A673 (cell line): ENCODE measurements around the gene AGAP1. TPM values are rescaled to one million over a fixed set of nuclear protein-coding genes. Genes with fewer than 3 reads are reported as not detected.
"Not testable (repeated sequence)": the region's sequence is repeated elsewhere in the genome, so short reads cannot be mapped to it uniquely, and the experiment has no call there.

Experiments
- BruUV-seq: library from RNA; stranded (reverse); fragments of 400-500 nt; replicated peaks from 2 replicates; lab custom pipeline; 2021; lab: Mats Ljungman, UMichigan
- CTCF ChIA-PET: fragments of 300-600 bp; sonication (Branson Sonifier 250); formaldehyde crosslinking; loops from one replicate; lab custom pipeline; 2022; ENCODE audit warnings: antibody characterized with exemption; lab: Charles Lee
- POLR2A ChIA-PET: fragments of 300-600 bp; sonication (Branson Sonifier 250); formaldehyde crosslinking; loops from one replicate; lab custom pipeline; 2022; ENCODE audit warnings: antibody characterized with exemption; ENCODE audit not compliant: low non-redundant PET; lab: Charles Lee
- DNase-seq: peaks from one replicate; pipeline ENCODE4 v3.0.0-alpha.2; 2015; ENCODE audit warnings: low spot score
- H3K27ac ChIP-seq: fragments of 200-600 bp; sonication (generic); 2 replicates; pipeline ENCODE4 v1.5.1; 2016; ENCODE audit warnings: mixed run types, low read depth, mild to moderate bottlenecking, mixed read lengths, antibody characterized with exemption, low read length; ENCODE audit not compliant: poor library complexity, severe bottlenecking
- H3K27me3 ChIP-seq: fragments of 200-600 bp; sonication (generic); replicated peaks from 2 replicates; pipeline ENCODE4 v1.6.1; 2017; ENCODE audit warnings: mixed run types, low read depth, mild to moderate bottlenecking, mixed read lengths, antibody characterized with exemption, low read length; ENCODE audit not compliant: insufficient read depth, poor library complexity
- H3K36me3 ChIP-seq: fragments of 200-600 bp; sonication (generic); 2 replicates; pipeline ENCODE4 v1.6.1; 2016; ENCODE audit warnings: mixed run types, mild to moderate bottlenecking, mixed read lengths, antibody characterized with exemption, low read length; ENCODE audit not compliant: insufficient read depth, poor library complexity, severe bottlenecking
- H3K4me1 ChIP-seq: fragments of 200-600 bp; sonication (generic); 2 replicates; pipeline ENCODE4 v1.6.1; 2017; ENCODE audit warnings: mixed run types, mild to moderate bottlenecking, mixed read lengths, antibody characterized with exemption, low read length; ENCODE audit not compliant: insufficient read depth, poor library complexity, severe bottlenecking
- H3K4me3 ChIP-seq: fragments of 200-600 bp; sonication (generic); 2 replicates; pipeline ENCODE4 v1.5.1; 2016; ENCODE audit warnings: low read depth, mixed run types, mild to moderate bottlenecking, mixed read lengths, low read length; ENCODE audit not compliant: poor library complexity, severe bottlenecking
- H3K9me3 ChIP-seq: fragments of 200-600 bp; sonication (generic); 2 replicates; pipeline ENCODE4 v1.6.1; 2016; ENCODE audit warnings: mixed run types, low read depth, mild to moderate bottlenecking, mixed read lengths, antibody characterized with exemption, low read length; ENCODE audit not compliant: poor library complexity, severe bottlenecking
- CTCF ChIP-seq: fragments of 300-800, 200-600 bp; sonication (generic); conservative IDR thresholded peaks from 2 replicates; pipeline ENCODE4 v1.5.1; 2017; ENCODE audit warnings: low read depth, mild to moderate bottlenecking, antibody characterized with exemption, low read length, moderate library complexity, mixed read lengths
- EZH2 ChIP-seq: fragments of 200-600 bp; sonication (generic); IDR thresholded peaks from 2 replicates; pipeline ENCODE4 v1.6.1; 2017; ENCODE audit warnings: borderline replicate concordance, low read depth, mild to moderate bottlenecking, mixed read lengths, antibody characterized with exemption, low read length; ENCODE audit not compliant: poor library complexity, severe bottlenecking
- intact Hi-C: fragments of 100-400 bp; cut with micrococcal nuclease; formaldehyde crosslinking; loops from one replicate; pipeline ENCODE4 v1.10.0; 2022; ENCODE audit not compliant: unreplicated experiment
- total RNA-seq: library from RNA; stranded (reverse); gene quantifications from 2 replicates; pipeline ENCODE4 v1.2.3, GENCODE V29; 2021

Gene AGAP1
- total RNA-seq, 1 experiment from 2014 or later, result 25.3 TPM

- CTCF ChIA-PET, result no interaction called here
- Histone ChIP-seq H3K27ac (no peak overlapping the region), H3K4me3 (no peak overlapping the region), H3K4me1 (no peaks in the 10 kb centered on the region), H3K27me3 (no peaks in the 10 kb centered on the region), H3K9me3 (no peaks in the 10 kb centered on the region), H3K36me3 (no peaks in the 10 kb centered on the region)
- DNase-seq, result no peak
- POLR2A ChIA-PET, result no interaction called here
- TF ChIP-seq CTCF (no peak), EZH2 (no peak)
- no TSS peak for BruUV-seq
- intact Hi-C loops, result no loop called here
Measured at GRCh38 chr2:235944591-235944990, 450.7 kb downstream of the AGAP1 start.

GRCh38 chr2:235945608-235946140 lies 451.8 kb downstream of the AGAP1 start:
- Histone ChIP-seq H3K9me3 (no peaks in the 10 kb centered on the region), H3K36me3 (no peaks in the 10 kb centered on the region), H3K27ac (no peak overlapping the region), H3K27me3 (no peaks in the 10 kb centered on the region), H3K4me3 (no peak overlapping the region), H3K4me1 (no peaks in the 10 kb centered on the region)
- DNase-seq, result no peak
- CTCF ChIA-PET, result no interaction called here
- POLR2A ChIA-PET, result no interaction called here
- intact Hi-C loops, result no loop called here
- TF ChIP-seq EZH2 (no peak), CTCF (no peak)
- no TSS peak for BruUV-seq

GRCh38 chr2:235946590-235946989 lies 452.7 kb downstream of the AGAP1 start:
- H3K27me3 ChIP-seq, result no peaks in the 10 kb centered on the region
- no peak for DNase-seq
- CTCF ChIA-PET, result no interaction called here
- no peaks in the 10 kb centered on the region for H3K9me3 ChIP-seq
- no peak overlapping the region for H3K27ac ChIP-seq
- TF ChIP-seq EZH2 (no peak), CTCF (no peak)
- no peaks in the 10 kb centered on the region for H3K4me1 ChIP-seq
- no TSS peak for BruUV-seq
- intact Hi-C loops, result no loop called here
- no peaks in the 10 kb centered on the region for H3K36me3 ChIP-seq
- POLR2A ChIA-PET, result no interaction called here
- no peak overlapping the region for H3K4me3 ChIP-seq

GRCh38 chr2:235947055-235947454 lies 453.2 kb downstream of the AGAP1 start:
- H3K27ac ChIP-seq, POLR2A ChIA-PET, BruUV-seq, H3K9me3 ChIP-seq, H3K36me3 ChIP-seq, H3K4me3 ChIP-seq, DNase-seq, H3K27me3 ChIP-seq, H3K4me1 ChIP-seq, CTCF ChIA-PET, intact Hi-C loops: not testable (repeated sequence)
